ENCODE measurements around the gene NFATC3. TPM values are rescaled to one million over a fixed set of nuclear protein-coding genes. Genes with fewer than 3 reads are reported as not detected.

Gene NFATC3
- total and polyA plus RNA-seq, 8 donors: 5.5 to 385 (median 20.6) TPM

DNA sequence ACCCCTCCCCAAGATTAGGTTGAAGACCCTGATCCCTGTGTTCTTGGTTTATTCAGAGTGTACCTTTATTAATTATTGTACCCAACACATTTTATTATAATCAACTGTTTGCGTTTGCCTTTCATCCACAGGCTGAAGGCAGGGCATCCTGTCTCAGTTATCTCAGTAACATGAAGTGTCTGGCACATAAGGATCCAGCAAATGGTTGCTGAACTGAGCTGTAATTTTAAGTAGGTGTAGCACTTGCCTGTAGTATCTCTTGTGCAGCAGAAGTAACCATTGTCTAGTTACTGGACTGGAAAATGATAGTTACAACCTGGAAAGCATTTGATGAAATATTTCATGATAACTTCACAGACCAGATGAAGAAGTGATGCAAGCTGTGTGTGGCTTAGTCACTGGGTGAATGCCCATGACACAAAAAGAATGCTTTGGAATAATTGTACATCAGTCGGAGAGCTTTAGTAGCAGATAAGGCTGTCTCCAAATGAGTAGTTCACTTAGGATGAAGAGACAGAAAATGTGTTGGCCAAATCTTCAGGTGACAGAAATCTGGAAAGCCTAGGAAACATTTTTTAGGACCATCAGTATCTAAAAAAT, 94.1 kb downstream of the NFATC3 start:
- 86 to 96% (median 94%) methylated on average over 2 of the region's 2 CpGs for WGBS, 5 donors
- intact Hi-C loops (cut with DNase I; ENCODE audit: low total_unique reads): no loop called here
- H3K4me3 ChIP-seq: no peak overlapping the region
- H3K27ac ChIP-seq: no peak overlapping the region
- H3K27me3 ChIP-seq: no peaks in the 10 kb centered on the region
- DNase-seq: no peak
- H3K9me3 ChIP-seq: no peaks in the 10 kb centered on the region
- TF ChIP-seq, protein P1, sequence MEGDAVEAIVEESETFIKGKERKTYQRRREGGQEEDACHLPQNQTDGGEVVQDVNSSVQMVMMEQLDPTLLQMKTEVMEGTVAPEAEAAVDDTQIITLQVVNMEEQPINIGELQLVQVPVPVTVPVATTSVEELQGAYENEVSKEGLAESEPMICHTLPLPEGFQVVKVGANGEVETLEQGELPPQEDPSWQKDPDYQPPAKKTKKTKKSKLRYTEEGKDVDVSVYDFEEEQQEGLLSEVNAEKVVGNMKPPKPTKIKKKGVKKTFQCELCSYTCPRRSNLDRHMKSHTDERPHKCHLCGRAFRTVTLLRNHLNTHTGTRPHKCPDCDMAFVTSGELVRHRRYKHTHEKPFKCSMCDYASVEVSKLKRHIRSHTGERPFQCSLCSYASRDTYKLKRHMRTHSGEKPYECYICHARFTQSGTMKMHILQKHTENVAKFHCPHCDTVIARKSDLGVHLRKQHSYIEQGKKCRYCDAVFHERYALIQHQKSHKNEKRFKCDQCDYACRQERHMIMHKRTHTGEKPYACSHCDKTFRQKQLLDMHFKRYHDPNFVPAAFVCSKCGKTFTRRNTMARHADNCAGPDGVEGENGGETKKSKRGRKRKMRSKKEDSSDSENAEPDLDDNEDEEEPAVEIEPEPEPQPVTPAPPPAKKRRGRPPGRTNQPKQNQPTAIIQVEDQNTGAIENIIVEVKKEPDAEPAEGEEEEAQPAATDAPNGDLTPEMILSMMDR (IDR thresholded peaks at IDR 0.05): no peak
- TF ChIP-seq EP300 (IDR thresholded peaks at IDR 0.05) (no peak), POLR2A (IDR thresholded peaks at IDR 0.05) (no peak), POLR2AphosphoS5 (IDR thresholded peaks at IDR 0.05) (no peak)
- no peaks in the 10 kb centered on the region for H3K4me1 ChIP-seq
- H3K36me3 ChIP-seq: peaks cover 12 to 87% (median 81%) of the 10 kb centered on the region in 4 donors

DNA sequence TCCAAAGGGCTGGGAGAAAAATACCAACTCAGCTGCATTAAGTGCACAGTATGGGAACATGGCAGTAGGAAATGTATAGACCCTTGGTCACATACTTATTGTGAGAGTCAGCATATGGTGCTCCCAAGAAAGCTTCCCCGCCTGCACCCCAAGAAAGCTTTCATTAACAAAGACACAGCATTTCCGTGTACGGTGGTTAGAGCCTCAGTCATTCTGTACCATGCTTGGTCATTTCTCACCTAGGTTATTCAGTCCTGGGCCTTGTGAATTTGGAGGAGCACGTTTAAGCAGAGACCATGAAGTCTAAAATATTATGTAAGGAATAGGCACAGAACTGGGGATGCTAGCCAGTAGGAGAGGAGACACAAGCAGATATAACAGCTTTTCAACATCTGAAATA, 94.7 kb downstream of the NFATC3 start:
- H3K4me1 ChIP-seq: no peaks in the 10 kb centered on the region
- peaks cover 11 to 87% (median 82%) of the 10 kb centered on the region in 4 donors for H3K36me3 ChIP-seq
- 83 to 93% (median 87%) methylated on average over 4 of the region's 4 CpGs for whole genome bisulfite sequencing, 5 donors
- no peak overlapping the region for H3K27ac ChIP-seq
- TF ChIP-seq EP300 (IDR thresholded peaks at IDR 0.05) (no peak), POLR2A (IDR thresholded peaks at IDR 0.05) (no peak), POLR2AphosphoS5 (IDR thresholded peaks at IDR 0.05) (no peak)
- TF ChIP-seq, protein P1 (IDR thresholded peaks at IDR 0.05): no peak
- DNase-seq: no peak
- no peaks in the 10 kb centered on the region for H3K27me3 ChIP-seq
- H3K9me3 ChIP-seq: no peaks in the 10 kb centered on the region
- H3K4me3 ChIP-seq: no peak overlapping the region
- intact Hi-C loops (cut with DNase I; ENCODE audit: low total_unique reads): no loop called here

DNA sequence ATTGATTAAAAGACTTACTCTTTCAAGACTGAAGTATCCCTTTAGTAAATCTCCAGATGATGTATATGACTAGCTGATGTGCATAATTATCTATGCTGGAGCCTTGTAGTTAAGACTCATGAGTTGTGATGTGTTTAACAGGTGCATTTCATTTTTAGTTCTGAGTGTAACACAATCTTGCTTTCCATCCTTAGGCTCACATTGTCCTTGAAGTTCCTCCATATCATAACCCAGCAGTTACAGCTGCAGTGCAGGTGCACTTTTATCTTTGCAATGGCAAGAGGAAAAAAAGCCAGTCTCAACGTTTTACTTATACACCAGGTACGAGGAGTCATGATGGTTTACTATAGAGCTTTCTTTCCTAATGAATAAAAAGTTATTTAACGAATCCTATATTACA, 97.9 kb downstream of the NFATC3 start:
- TF ChIP-seq POLR2A (IDR thresholded peaks at IDR 0.05): no peak
- no peak for TF ChIP-seq EP300 (IDR thresholded peaks at IDR 0.05)
- TF ChIP-seq POLR2AphosphoS5 (IDR thresholded peaks at IDR 0.05): no peak
- TF ChIP-seq, protein P1 (IDR thresholded peaks at IDR 0.05): no peak
- DNase-seq: no peak
- H3K27ac ChIP-seq: no peak overlapping the region
- intact Hi-C loops (cut with DNase I; ENCODE audit: low total_unique reads): no loop called here
- no peaks in the 10 kb centered on the region for H3K4me1 ChIP-seq
- H3K27me3 ChIP-seq: no peaks in the 10 kb centered on the region
- H3K9me3 ChIP-seq: no peaks in the 10 kb centered on the region
- WGBS, 5 donors: 79 to 86% (median 81%) methylated on average over 3 of the region's 3 CpGs
- H3K4me3 ChIP-seq: no peak overlapping the region
- peaks cover 27 to 95% (median 90%) of the 10 kb centered on the region in 4 donors for H3K36me3 ChIP-seq

DNA sequence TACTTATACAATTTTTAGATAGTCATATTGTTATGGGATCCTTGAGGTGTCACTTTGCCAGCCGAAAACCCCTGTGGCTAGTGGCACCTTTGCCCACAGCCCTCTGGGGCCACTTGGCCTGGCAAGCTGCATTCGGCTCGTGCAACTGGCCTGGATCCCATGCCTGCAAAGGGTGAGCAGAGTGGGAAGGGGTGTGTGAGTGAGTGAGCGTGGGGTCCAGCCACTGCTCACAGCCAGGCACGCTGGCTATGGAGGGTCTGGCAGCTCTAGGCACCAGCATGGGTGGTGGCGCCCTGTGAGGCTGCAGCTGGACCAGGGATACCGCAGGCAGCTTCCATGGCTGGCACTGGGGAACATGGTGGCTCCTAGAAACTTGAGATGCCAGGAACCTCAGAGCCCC, 101.7 kb downstream of the NFATC3 start:
- no peaks in the 10 kb centered on the region for H3K4me1 ChIP-seq
- no peak overlapping the region for H3K27ac ChIP-seq
- H3K27me3 ChIP-seq: no peaks in the 10 kb centered on the region
- H3K4me3 ChIP-seq: no peak overlapping the region
- no peak for DNase-seq
- 92 to 100% (median 98%) methylated on average over 7 of the region's 7 CpGs for WGBS, 5 donors
- intact Hi-C loops (cut with DNase I; ENCODE audit: low total_unique reads): no loop called here
- TF ChIP-seq EP300 (IDR thresholded peaks at IDR 0.05): no peak
- TF ChIP-seq POLR2A (IDR thresholded peaks at IDR 0.05): no peak
- TF ChIP-seq POLR2AphosphoS5 (IDR thresholded peaks at IDR 0.05): no peak
- TF ChIP-seq, protein P1 (IDR thresholded peaks at IDR 0.05): no peak
- H3K36me3 ChIP-seq: peaks cover 39 to 97% (median 89%) of the 10 kb centered on the region in 4 donors
- no peaks in the 10 kb centered on the region for H3K9me3 ChIP-seq
